Thyroid gland (tissue), 4 donors: Measurements from ENCODE around the gene ITM2C. TPM values are rescaled to one million over a fixed set of nuclear protein-coding genes. Genes with fewer than 3 reads are reported as not detected.

Experiments
- DNase-seq, 2 donors: peaks; one replicate each; pipeline ENCODE4 v3.0.0-alpha.2; 2019
- H3K27ac ChIP-seq, 3 donors: fragments of 200-600 bp; sonication (generic); 1 replicate in 2 of 3; 2 replicates in 1 of 3; pipeline ENCODE4 v1.5.1; 2016 to 2019; ENCODE audit warnings: mild to moderate bottlenecking in 1 of 3, moderate library complexity in 1 of 3
- H3K27me3 ChIP-seq: fragments of 200-600 bp; sonication (generic); one replicate; pipeline ENCODE4 v1.5.1; 2019
- H3K36me3 ChIP-seq, 2 donors: fragments of 200-600 bp; sonication (generic); one replicate each; pipeline ENCODE4 v1.5.1; 2016 to 2019
- H3K4me1 ChIP-seq, 2 donors: fragments of 200-600 bp; sonication (generic); one replicate each; pipeline ENCODE4 v1.5.1; 2017 to 2019
- H3K4me3 ChIP-seq, 3 donors: fragments of 200-600 bp; sonication (generic); replicated peaks in 1 of 3; 1 replicate in 2 of 3; 2 replicates in 1 of 3; pipeline ENCODE4 v1.5.1; 2016; ENCODE audit warnings: mild to moderate bottlenecking in 1 of 3
- H3K9me3 ChIP-seq: fragments of 200-600 bp; sonication (generic); one replicate; pipeline ENCODE4 v1.5.1; 2017
- CTCF ChIP-seq, 6 experiments: fragments of 200-600 bp in 3 of 6; fragments of 450-650 bp in 3 of 6; sonication (generic) in 3 of 6; IDR thresholded peaks; one replicate each; pipeline ENCODE4 v1.5.1; 2016 to 2019; ENCODE audit warnings: antibody characterized with exemption in 6 of 6, mild to moderate bottlenecking in 2 of 6, inconsistent platforms in 1 of 6, moderate library complexity in 1 of 6
- POLR2A ChIP-seq, 2 donors: fragments of 450-650 bp; IDR thresholded peaks; one replicate each; pipeline ENCODE4 v1.6.1; 2017; ENCODE audit warnings: antibody characterized with exemption in 2 of 2, mild to moderate bottlenecking in 2 of 2, moderate library complexity in 1 of 2
- WGBS, 2 donors: methylation state at CpG; one replicate each; pipeline ENCODE4 v1.1.5; 2017; 5-methylcytosine and 5-hydroxymethylcytosine counted together
- intact Hi-C: fragments of 100-400 bp; cut with DNase I; formaldehyde crosslinking; loops from one replicate; pipeline ENCODE4 v1.15.1; 2023
- total RNA-seq, 4 donors: library from RNA; depleted of rRNA; stranded (reverse); fragments of >200 nt; gene quantifications; one replicate each; pipeline ENCODE4 v1.2.3, GENCODE V29; 2016

ITM2C gene
- total RNA-seq, 4 donors from 2014 or later = 29.2 to 54.0 (median 45.4) TPM

GRCh38 chr2:230821991-230822520, 42.7 kb upstream of the ITM2C start:
- Histone ChIP-seq H3K4me3 (no peak overlapping the region), H3K36me3 (peaks cover 13% of the 10 kb centered on the region in 2 donors), H3K27me3 (no peaks in the 10 kb centered on the region), H3K27ac (no peak overlapping the region), H3K9me3 (no peaks in the 10 kb centered on the region), H3K4me1 (peaks cover 0 to 13% of the 10 kb centered on the region in 2 donors)
- 84% methylated on average over 11 to 12 of the region's 13 CpGs for WGBS, 2 donors
- no peak for DNase-seq
- TF ChIP-seq CTCF (IDR thresholded peaks at IDR 0.05) = no peak
- no peak for TF ChIP-seq POLR2A (IDR thresholded peaks at IDR 0.05)
- intact Hi-C loops = no loop called here

GRCh38 chr2:230823264-230823964, 41.3 kb upstream of the ITM2C start:
- H3K4me3 ChIP-seq = no peak overlapping the region
- WGBS, 2 donors = 77 to 80% methylated on average over 9 to 10 of the region's 10 CpGs
- H3K4me1 ChIP-seq = peaks cover 6 to 19% of the 10 kb centered on the region in 2 donors
- intact Hi-C loops = no loop called here
- no peak for DNase-seq
- H3K27me3 ChIP-seq = peaks cover 5% of the 10 kb centered on the region
- no peaks in the 10 kb centered on the region for H3K9me3 ChIP-seq
- no peak for TF ChIP-seq POLR2A (IDR thresholded peaks at IDR 0.05)
- no peak for TF ChIP-seq CTCF (IDR thresholded peaks at IDR 0.05)
- no peak overlapping the region for H3K27ac ChIP-seq
- peaks cover 6 to 7% of the 10 kb centered on the region in 2 donors for H3K36me3 ChIP-seq

GRCh38 chr2:230824406-230824978, 40.2 kb upstream of the ITM2C start:
- 24% methylated on average over 14 of the region's 14 CpGs for WGBS, 2 donors

GRCh38 chr2:230825354-230825753, 39.4 kb upstream of the ITM2C start:
- Histone ChIP-seq H3K36me3 (no peaks in the 10 kb centered on the region), H3K4me1 (peaks cover 9 to 22% of the 10 kb centered on the region in 2 donors), H3K27me3 (peaks cover 5% of the 10 kb centered on the region), H3K4me3 (no peak overlapping the region), H3K27ac (no peak overlapping the region), H3K9me3 (no peaks in the 10 kb centered on the region)
- TF ChIP-seq CTCF (IDR thresholded peaks at IDR 0.05) = no peak
- TF ChIP-seq POLR2A (IDR thresholded peaks at IDR 0.05) = no peak
- WGBS, 2 donors = 50 to 57% methylated on average over 1 of the region's 1 CpG
- intact Hi-C loops = no loop called here
- DNase-seq = no peak

More at GRCh38 chr2:230824406-230824978, 40.2 kb upstream of the ITM2C start:
- no peak overlapping the region for H3K4me3 ChIP-seq
- no peak for TF ChIP-seq POLR2A (IDR thresholded peaks at IDR 0.05)
- TF ChIP-seq CTCF (IDR thresholded peaks at IDR 0.05) = peak; percentile 47 to 73 (median 61)
- no peaks in the 10 kb centered on the region for H3K36me3 ChIP-seq
- H3K9me3 ChIP-seq = no peaks in the 10 kb centered on the region
- intact Hi-C loops = no loop called here
- no peak overlapping the region for H3K27ac ChIP-seq
- H3K27me3 ChIP-seq = peaks cover 5% of the 10 kb centered on the region
- DNase-seq = peak; percentile 40 to 42
- H3K4me1 ChIP-seq = peaks cover 9 to 22% of the 10 kb centered on the region in 2 donors
